ENCODE results near the gene PRPF6. TPM values are rescaled to one million over a fixed set of nuclear protein-coding genes. Genes with fewer than 3 reads are reported as not detected.
"Not testable (repeated sequence)": the region's sequence is repeated elsewhere in the genome, so short reads cannot be mapped to it uniquely, and the experiment has no call there.

PRPF6 gene
- total RNA-seq, 2 experiments from 2014 or later = 45.1 to 73.7 TPM

DNA sequence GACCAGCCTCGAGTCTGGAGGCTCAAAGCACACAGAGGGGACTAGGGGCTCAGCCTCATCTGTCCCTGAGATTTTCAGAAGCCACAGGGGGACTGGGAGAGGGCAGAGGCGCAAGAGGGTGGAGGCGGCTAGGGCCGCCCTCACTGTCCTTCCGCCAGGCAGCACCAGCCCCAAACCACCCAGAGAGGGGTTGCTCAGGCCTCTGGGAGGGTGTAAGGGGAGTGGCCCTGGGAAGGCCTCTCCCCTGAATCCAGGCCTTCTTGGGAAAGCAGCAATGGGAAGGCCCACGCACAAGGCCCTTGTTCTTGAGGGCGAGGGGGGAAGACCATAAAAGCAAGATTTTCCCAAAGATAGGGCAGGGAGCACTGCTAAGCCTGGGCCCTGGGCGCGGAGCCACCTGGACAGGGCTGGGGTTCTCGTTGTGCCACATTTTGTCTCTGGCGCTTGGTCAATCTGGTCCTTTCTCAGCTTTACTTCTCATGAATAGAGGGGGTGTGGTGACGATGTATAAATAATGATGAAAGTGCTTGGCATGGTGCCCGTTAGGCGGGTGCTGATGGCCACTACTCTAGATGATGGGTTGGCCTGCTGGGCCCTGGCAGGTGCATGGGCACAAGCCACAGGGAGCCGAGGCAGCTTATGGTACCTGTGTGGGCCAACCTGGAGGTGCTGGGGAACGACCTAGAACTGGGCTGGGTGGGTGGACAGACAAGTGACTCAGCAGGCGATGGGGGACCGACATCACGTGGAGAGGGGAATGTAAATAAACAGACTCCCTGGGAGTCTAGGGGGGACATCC lies 6.3 kb upstream of the PRPF6 start:
- H2AFZ ChIP-seq (ENCODE audit: low read length) = no peak overlapping the region
- H4K20me1 ChIP-seq (ENCODE audit: insufficient read depth, low read length) = no peaks in the 10 kb centered on the region
- H3K9me3 ChIP-seq (ENCODE audit: low read length) = no peaks in the 10 kb centered on the region
- intact Hi-C loops (cut with micrococcal nuclease; ENCODE audit: unreplicated experiment) = loop anchor here (2.0 to 10.0 kb wide), 3 partner anchors 107 to 350 kb away; partner anchors contain the start of genes GMEB2 and TPD52L2
- no peak overlapping the region for H3K4me3 ChIP-seq (ENCODE audit: low read depth, low read length, poor library complexity, severe bottlenecking)
- no peak for DNase-seq (ENCODE audit: low spot score)
- H3K27ac ChIP-seq (ENCODE audit: low read depth, low read length, poor library complexity, severe bottlenecking) = no peak overlapping the region
- H3K9me2 ChIP-seq (ENCODE audit: insufficient read depth, low read length) = no peaks in the 10 kb centered on the region
- H3K4me1 ChIP-seq (ENCODE audit: insufficient read depth, low read length, poor library complexity, severe bottlenecking) = peaks cover 30% of the 10 kb centered on the region
- ChIA-PET CTCF (ENCODE audit: unreplicated experiment) (no interaction called here), POLR2A (no interaction called here)
- no peak overlapping the region for H3K4me2 ChIP-seq (ENCODE audit: low read length)
- H3K36me3 ChIP-seq (ENCODE audit: insufficient read depth, low read length) = peaks cover 5% of the 10 kb centered on the region; the same call in 1 of the 2 replicates
- no peak for TF ChIP-seq EZH2phosphoT487 (IDR thresholded peaks at IDR 0.05; ENCODE audit: borderline replicate concordance, low read depth, low read length)
- TF ChIP-seq, protein P1, sequence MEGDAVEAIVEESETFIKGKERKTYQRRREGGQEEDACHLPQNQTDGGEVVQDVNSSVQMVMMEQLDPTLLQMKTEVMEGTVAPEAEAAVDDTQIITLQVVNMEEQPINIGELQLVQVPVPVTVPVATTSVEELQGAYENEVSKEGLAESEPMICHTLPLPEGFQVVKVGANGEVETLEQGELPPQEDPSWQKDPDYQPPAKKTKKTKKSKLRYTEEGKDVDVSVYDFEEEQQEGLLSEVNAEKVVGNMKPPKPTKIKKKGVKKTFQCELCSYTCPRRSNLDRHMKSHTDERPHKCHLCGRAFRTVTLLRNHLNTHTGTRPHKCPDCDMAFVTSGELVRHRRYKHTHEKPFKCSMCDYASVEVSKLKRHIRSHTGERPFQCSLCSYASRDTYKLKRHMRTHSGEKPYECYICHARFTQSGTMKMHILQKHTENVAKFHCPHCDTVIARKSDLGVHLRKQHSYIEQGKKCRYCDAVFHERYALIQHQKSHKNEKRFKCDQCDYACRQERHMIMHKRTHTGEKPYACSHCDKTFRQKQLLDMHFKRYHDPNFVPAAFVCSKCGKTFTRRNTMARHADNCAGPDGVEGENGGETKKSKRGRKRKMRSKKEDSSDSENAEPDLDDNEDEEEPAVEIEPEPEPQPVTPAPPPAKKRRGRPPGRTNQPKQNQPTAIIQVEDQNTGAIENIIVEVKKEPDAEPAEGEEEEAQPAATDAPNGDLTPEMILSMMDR (conservative IDR thresholded peaks at IDR 0.05; ENCODE audit: low read length) = no peak
- no peaks in the 10 kb centered on the region for H3K79me2 ChIP-seq (ENCODE audit: insufficient read depth, low read depth, low read length)
- BruUV-seq (replicated peaks) = TSS peak; percentile 60

GRCh38 chr20:63976511-63976910 lies 4.4 kb upstream of the PRPF6 start:
- H3K4me3 ChIP-seq (ENCODE audit: low read depth, low read length, poor library complexity, severe bottlenecking); H3K9me2 ChIP-seq (ENCODE audit: insufficient read depth, low read length); H3K36me3 ChIP-seq (ENCODE audit: insufficient read depth, low read length); H3K4me2 ChIP-seq (ENCODE audit: low read length); BruUV-seq (replicated peaks); H2AFZ ChIP-seq (ENCODE audit: low read length); POLR2A ChIA-PET; H3K9me3 ChIP-seq (ENCODE audit: low read length); H4K20me1 ChIP-seq (ENCODE audit: insufficient read depth, low read length); H3K27ac ChIP-seq (ENCODE audit: low read depth, low read length, poor library complexity, severe bottlenecking); H3K79me2 ChIP-seq (ENCODE audit: insufficient read depth, low read depth, low read length); DNase-seq (ENCODE audit: low spot score); CTCF ChIA-PET (ENCODE audit: unreplicated experiment): not testable (repeated sequence)
- intact Hi-C loops (cut with micrococcal nuclease; ENCODE audit: unreplicated experiment) = loop anchor here (10.0 kb wide), 1 partner anchor 352 kb away; the partner anchor contains the start of gene GMEB2
- H3K4me1 ChIP-seq (ENCODE audit: insufficient read depth, low read length, poor library complexity, severe bottlenecking) = peaks cover 36% of the 10 kb centered on the region

- intact Hi-C loops (cut with micrococcal nuclease; ENCODE audit: unreplicated experiment) = loop anchor here (10.0 kb wide), 1 partner anchor 352 kb away; the partner anchor contains the start of gene GMEB2
- H3K4me1 ChIP-seq (ENCODE audit: insufficient read depth, low read length, poor library complexity, severe bottlenecking) = peaks cover 38% of the 10 kb centered on the region
These were observed 3.8 kb upstream of the PRPF6 start for GRCh38 chr20:63976980-63977738.

More at GRCh38 chr20:63976980-63977738, 3.8 kb upstream of the PRPF6 start:
- H3K4me2 ChIP-seq (ENCODE audit: low read length) = peak overlapping the region; percentile 96; the same call in 1 of the 2 replicates
- BruUV-seq (replicated peaks) = no TSS peak
- no peaks in the 10 kb centered on the region for H3K9me2 ChIP-seq (ENCODE audit: insufficient read depth, low read length)
- H3K27ac ChIP-seq (ENCODE audit: low read depth, low read length, poor library complexity, severe bottlenecking) = no peak overlapping the region
- H3K36me3 ChIP-seq (ENCODE audit: insufficient read depth, low read length) = peaks cover 5% of the 10 kb centered on the region; the same call in 1 of the 2 replicates
- H2AFZ ChIP-seq (ENCODE audit: low read length) = no peak overlapping the region
- no peaks in the 10 kb centered on the region for H4K20me1 ChIP-seq (ENCODE audit: insufficient read depth, low read length)
- TF ChIP-seq, protein P1 (conservative IDR thresholded peaks at IDR 0.05; ENCODE audit: low read length) = no peak
- no peak for TF ChIP-seq EZH2phosphoT487 (IDR thresholded peaks at IDR 0.05; ENCODE audit: borderline replicate concordance, low read depth, low read length)
- H3K79me2 ChIP-seq (ENCODE audit: insufficient read depth, low read depth, low read length) = peaks cover 6% of the 10 kb centered on the region
- ChIA-PET CTCF (ENCODE audit: unreplicated experiment) (no interaction called here), POLR2A (no interaction called here)
- H3K9me3 ChIP-seq (ENCODE audit: low read length) = no peaks in the 10 kb centered on the region
- no peak for DNase-seq (ENCODE audit: low spot score)
- no peak overlapping the region for H3K4me3 ChIP-seq (ENCODE audit: low read depth, low read length, poor library complexity, severe bottlenecking)
